Caco-2 (cell line): ENCODE data around the gene NDUFB10. TPM values are rescaled to one million over a fixed set of nuclear protein-coding genes. Genes with fewer than 3 reads are reported as not detected.
"Not testable (repeated sequence)": the region's sequence is repeated elsewhere in the genome, so short reads cannot be mapped to it uniquely, and the experiment has no call there.

ENCODE experiments used
- BruUV-seq: library from RNA; stranded (reverse); fragments of 400-500 nt; replicated peaks from 2 replicates; lab custom pipeline; 2021; lab: Mats Ljungman, UMichigan
- CTCF ChIA-PET: fragments of 300-600 bp; sonication (Branson Sonifier 250); formaldehyde crosslinking; loops from one replicate; lab custom pipeline; 2022; ENCODE audit warnings: antibody characterized with exemption; lab: Charles Lee
- POLR2A ChIA-PET: fragments of 300-600 bp; sonication (Branson Sonifier 250); formaldehyde crosslinking; loops from one replicate; lab custom pipeline; 2022; ENCODE audit warnings: antibody characterized with exemption; lab: Charles Lee
- DNase-seq, 2 experiments: peaks; one replicate each; pipeline versions ENCODE4 v3.0.0 to v3.0.0-alpha.2; 2020 to 2022
- H3K27me3 ChIP-seq: replicated peaks from 2 replicates; pipeline ENCODE4 v1.6.0; 2011; ENCODE audit warnings: low read length; ENCODE audit not compliant: control insufficient read depth, insufficient read depth
- H3K36me3 ChIP-seq: 2 replicates; pipeline ENCODE4 v1.5.1; 2011; ENCODE audit warnings: low read length; ENCODE audit not compliant: control insufficient read depth, insufficient read depth
- H3K4me1 ChIP-seq: fragments of 250-450 bp; sonication (Bioruptor Pico); 2 replicates; pipeline ENCODE4 v1.5.1; 2020; ENCODE audit warnings: mild to moderate bottlenecking
- H3K4me3 ChIP-seq: 2 replicates; pipeline ENCODE4 v1.5.1; 2011; ENCODE audit warnings: low read depth, mild to moderate bottlenecking, control low read depth, low read length
- H3K9me3 ChIP-seq: fragments of 250-450 bp; sonication (Bioruptor Pico); 2 replicates; pipeline ENCODE4 v1.5.1; 2020; ENCODE audit warnings: mild to moderate bottlenecking, moderate library complexity
- H3K27ac Mint-ChIP-seq: one replicate; pipeline ENCODE4 v1.8.0; 2022; ENCODE audit warnings: mixed read lengths; ENCODE audit not compliant: unreplicated experiment
- H3K27me3 Mint-ChIP-seq: one replicate; pipeline ENCODE4 v1.8.0; 2022; ENCODE audit warnings: mixed read lengths; ENCODE audit not compliant: insufficient read depth, unreplicated experiment
- H3K36me3 Mint-ChIP-seq: one replicate; pipeline ENCODE4 v1.8.0; 2022; ENCODE audit warnings: mild to moderate bottlenecking, mixed read lengths; ENCODE audit not compliant: insufficient read depth, unreplicated experiment
- H3K4me1 Mint-ChIP-seq: one replicate; pipeline ENCODE4 v1.8.0; 2022; ENCODE audit warnings: low read depth, mixed read lengths; ENCODE audit not compliant: unreplicated experiment
- H3K4me3 Mint-ChIP-seq: one replicate; pipeline ENCODE4 v1.8.0; 2022; ENCODE audit warnings: mild to moderate bottlenecking, moderate library complexity, mixed read lengths; ENCODE audit not compliant: unreplicated experiment
- H3K9me3 Mint-ChIP-seq: one replicate; pipeline ENCODE4 v1.8.0; 2022; ENCODE audit warnings: mixed read lengths; ENCODE audit not compliant: unreplicated experiment
- intact Hi-C: fragments of 100-400 bp; cut with micrococcal nuclease; formaldehyde crosslinking; loops from one replicate; pipeline ENCODE4 v1.10.0; 2022; ENCODE audit not compliant: unreplicated experiment
- total RNA-seq: library from RNA; stranded (reverse); gene quantifications from 2 replicates; pipeline ENCODE4 v1.2.3, GENCODE V29; 2022
- TF ChIP-seq, protein P1 (sequence below), 2 experiments: fragments of 200-600 bp in 1 of 2; IDR thresholded peaks; 1 replicate in 1 of 2; 2 replicates in 1 of 2; pipeline versions ENCODE4 v1.5.1 to v1.8.0; 2011 to 2022; ENCODE audit warnings: antibody characterized with exemption in 1 of 2, control low read depth in 1 of 2, inconsistent platforms in 1 of 2, low read depth in 1 of 2, low read length in 1 of 2, mild to moderate bottlenecking in 1 of 2, moderate library complexity in 1 of 2; ENCODE audit not compliant: insufficient read depth in 1 of 2, severe bottlenecking in 1 of 2, unreplicated experiment in 1 of 2

Gene NDUFB10
- total RNA-seq, 1 experiment from 2014 or later = 128 TPM

DNA sequence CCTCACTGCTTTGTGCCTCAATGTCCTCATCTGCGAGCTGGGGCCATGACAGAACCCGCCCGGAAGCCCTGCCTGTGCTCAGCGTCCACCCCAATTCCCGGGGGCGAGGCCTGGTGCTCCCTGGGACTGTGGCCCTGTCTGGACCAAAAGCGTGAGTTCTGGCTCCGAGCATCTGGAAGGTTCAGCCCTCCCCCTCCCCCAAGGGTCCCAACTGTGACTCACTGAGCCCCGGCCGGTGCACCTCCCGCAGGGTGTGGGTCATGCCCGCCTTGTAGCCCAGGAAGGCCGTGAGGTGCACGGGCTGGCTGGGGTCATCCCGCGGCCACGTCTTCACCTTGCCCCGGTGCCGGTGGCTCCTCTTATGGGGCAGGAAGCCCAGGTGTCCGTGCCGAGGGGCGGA lies 5.6 kb upstream of the NDUFB10 start:
- no peak overlapping the region for H3K4me3 Mint-ChIP-seq
- BruUV-seq = no TSS peak
- Histone ChIP-seq H3K27me3 (no peaks in the 10 kb centered on the region), H3K4me3 (no peak overlapping the region), H3K9me3 (no peaks in the 10 kb centered on the region), H3K4me1 (no peaks in the 10 kb centered on the region), H3K36me3 (no peaks in the 10 kb centered on the region)
- ChIA-PET CTCF (no interaction called here), POLR2A (no interaction called here)
- no peaks in the 10 kb centered on the region for H3K36me3 Mint-ChIP-seq
- no peaks in the 10 kb centered on the region for H3K9me3 Mint-ChIP-seq
- no peak for DNase-seq
- TF ChIP-seq, protein P1, sequence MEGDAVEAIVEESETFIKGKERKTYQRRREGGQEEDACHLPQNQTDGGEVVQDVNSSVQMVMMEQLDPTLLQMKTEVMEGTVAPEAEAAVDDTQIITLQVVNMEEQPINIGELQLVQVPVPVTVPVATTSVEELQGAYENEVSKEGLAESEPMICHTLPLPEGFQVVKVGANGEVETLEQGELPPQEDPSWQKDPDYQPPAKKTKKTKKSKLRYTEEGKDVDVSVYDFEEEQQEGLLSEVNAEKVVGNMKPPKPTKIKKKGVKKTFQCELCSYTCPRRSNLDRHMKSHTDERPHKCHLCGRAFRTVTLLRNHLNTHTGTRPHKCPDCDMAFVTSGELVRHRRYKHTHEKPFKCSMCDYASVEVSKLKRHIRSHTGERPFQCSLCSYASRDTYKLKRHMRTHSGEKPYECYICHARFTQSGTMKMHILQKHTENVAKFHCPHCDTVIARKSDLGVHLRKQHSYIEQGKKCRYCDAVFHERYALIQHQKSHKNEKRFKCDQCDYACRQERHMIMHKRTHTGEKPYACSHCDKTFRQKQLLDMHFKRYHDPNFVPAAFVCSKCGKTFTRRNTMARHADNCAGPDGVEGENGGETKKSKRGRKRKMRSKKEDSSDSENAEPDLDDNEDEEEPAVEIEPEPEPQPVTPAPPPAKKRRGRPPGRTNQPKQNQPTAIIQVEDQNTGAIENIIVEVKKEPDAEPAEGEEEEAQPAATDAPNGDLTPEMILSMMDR (IDR thresholded peaks at IDR 0.05; ENCODE audit: insufficient read depth in 1 of 2, low read depth in 1 of 2, low read length in 1 of 2, severe bottlenecking in 1 of 2, unreplicated experiment in 1 of 2) = no peak
- no peaks in the 10 kb centered on the region for H3K27me3 Mint-ChIP-seq
- intact Hi-C loops = no loop called here
- no peaks in the 10 kb centered on the region for H3K4me1 Mint-ChIP-seq
- H3K27ac Mint-ChIP-seq = no peak overlapping the region

DNA sequence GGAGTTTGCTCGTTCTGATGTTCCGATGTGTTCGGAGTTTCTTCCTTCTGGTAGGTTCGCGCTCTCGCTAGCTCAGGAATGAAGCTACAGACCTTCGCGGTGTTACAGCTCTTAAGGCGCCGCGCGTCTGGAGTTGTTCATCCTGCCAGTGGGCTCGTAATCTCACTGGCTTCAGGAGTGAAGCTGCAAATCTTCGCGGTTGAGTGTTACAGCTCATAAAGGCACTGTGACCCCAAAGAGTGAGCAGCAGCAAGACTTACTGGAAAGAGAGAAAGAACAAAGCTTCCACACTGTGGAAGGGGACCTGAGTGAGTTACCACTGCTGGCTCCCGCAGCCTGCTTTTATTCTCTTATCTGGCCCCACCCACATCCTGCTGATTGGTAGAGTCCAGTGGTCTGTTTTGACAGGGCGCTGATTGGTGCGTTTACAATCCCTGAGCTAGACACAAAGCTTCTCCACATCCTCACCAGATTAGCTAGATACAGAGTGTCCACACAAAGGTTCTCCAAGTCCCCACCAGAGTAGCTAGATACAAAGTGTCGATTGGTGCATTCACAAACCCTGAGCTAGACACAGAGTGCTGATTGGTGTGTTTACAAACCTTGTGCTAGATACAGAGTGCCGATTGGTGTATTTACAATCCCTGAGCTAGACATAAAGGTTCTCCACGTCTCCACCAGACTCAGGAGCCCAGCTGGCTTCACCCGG lies 1.8 kb upstream of the NDUFB10 start:
- Mint-ChIP-seq H3K36me3 (peaks cover 35% of the 10 kb centered on the region), H3K4me1 (peaks cover 10% of the 10 kb centered on the region)
- CTCF ChIA-PET, BruUV-seq, H3K27ac Mint-ChIP-seq, H3K9me3 ChIP-seq, H3K36me3 ChIP-seq, DNase-seq, intact Hi-C loops, H3K27me3 Mint-ChIP-seq, H3K4me3 Mint-ChIP-seq, H3K27me3 ChIP-seq, H3K4me3 ChIP-seq, H3K4me1 ChIP-seq, H3K9me3 Mint-ChIP-seq: not testable (repeated sequence)
- POLR2A ChIA-PET = interaction anchor here (0.7 kb wide), 1 partner anchor 1615 kb away, joined by 4 read pairs; no protein-coding TSS in a partner anchor

DNA sequence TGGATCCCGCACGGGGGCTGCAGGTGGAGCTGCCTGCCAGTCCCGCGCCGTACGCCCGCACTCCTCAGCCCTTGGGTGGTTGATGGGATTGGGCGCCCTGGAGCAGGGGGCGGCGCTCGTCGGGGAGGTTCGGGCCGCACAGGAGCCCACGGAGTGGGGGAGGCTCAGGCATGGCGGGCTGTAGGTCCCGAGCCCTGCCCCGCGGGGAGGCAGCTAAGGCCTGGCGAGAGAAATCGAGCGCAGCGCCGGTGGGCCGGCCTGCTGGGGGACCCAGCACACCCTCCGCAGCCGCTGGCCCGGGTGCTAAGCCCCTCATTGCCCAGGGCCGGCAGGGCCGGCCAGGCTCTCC lies 1.2 kb upstream of the NDUFB10 start:
- H3K27me3 ChIP-seq, H3K9me3 Mint-ChIP-seq, H3K4me3 Mint-ChIP-seq, H3K9me3 ChIP-seq, H3K4me3 ChIP-seq, DNase-seq, BruUV-seq, H3K27me3 Mint-ChIP-seq, H3K27ac Mint-ChIP-seq, intact Hi-C loops, H3K36me3 ChIP-seq: not testable (repeated sequence)
- H3K4me1 Mint-ChIP-seq = peaks cover 14% of the 10 kb centered on the region
- peaks cover 41% of the 10 kb centered on the region for H3K36me3 Mint-ChIP-seq
- peaks cover 14% of the 10 kb centered on the region for H3K4me1 ChIP-seq
- ChIA-PET POLR2A (interaction anchor here (0.7 kb wide), 1 partner anchor 1616 kb away, joined by 4 read pairs; no protein-coding TSS in a partner anchor), CTCF (interaction anchor here (1.2 kb wide), 1 partner anchor 17 kb away, joined by 3 read pairs; no protein-coding TSS in a partner anchor)

DNA sequence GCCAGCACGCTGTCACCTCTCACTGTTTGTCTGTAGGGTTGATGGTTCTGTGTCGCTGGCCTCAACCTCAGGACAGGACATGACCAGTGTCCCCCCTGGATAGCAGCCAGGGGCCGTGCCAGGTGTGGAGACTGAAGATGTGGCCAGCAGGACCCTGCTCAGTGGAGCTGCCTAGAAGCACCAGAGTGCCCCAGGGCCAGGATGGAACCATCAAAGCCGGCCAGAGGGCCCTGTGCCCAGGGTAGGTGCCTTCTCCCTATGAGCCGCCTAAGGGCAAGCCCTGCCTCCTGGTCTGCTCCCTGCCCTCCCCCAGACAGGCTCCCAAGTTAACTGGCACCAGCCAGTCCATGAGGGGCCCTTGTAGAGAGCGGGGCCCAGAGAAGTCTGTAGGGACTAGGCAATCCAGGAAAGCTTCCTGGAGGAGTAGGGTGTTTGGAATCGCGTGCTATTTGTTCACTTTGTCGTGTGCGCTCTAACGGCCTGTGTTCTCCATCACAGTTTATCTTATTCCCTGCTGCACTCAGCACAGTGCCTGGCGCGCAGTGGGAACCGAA lies 546 bp upstream of the NDUFB10 start:
- Mint-ChIP-seq H3K36me3 (peaks cover 47% of the 10 kb centered on the region), H3K9me3 (no peaks in the 10 kb centered on the region), H3K4me1 (peaks cover 21% of the 10 kb centered on the region), H3K27ac (no peak overlapping the region), H3K27me3 (no peaks in the 10 kb centered on the region), H3K4me3 (peak overlapping the region; percentile 89)
- Histone ChIP-seq H3K27me3 (no peaks in the 10 kb centered on the region), H3K4me1 (peaks cover 17% of the 10 kb centered on the region), H3K9me3 (no peaks in the 10 kb centered on the region), H3K4me3 (no peak overlapping the region), H3K36me3 (peaks cover 6% of the 10 kb centered on the region)
- POLR2A ChIA-PET = no interaction called here
- TF ChIP-seq, protein P1 (IDR thresholded peaks at IDR 0.05; ENCODE audit: insufficient read depth in 1 of 2, low read depth in 1 of 2, low read length in 1 of 2, severe bottlenecking in 1 of 2, unreplicated experiment in 1 of 2) = no peak
- intact Hi-C loops = no loop called here
- BruUV-seq = no TSS peak
- CTCF ChIA-PET = interaction anchor here (1.2 kb wide), 1 partner anchor 18 kb away, joined by 3 read pairs; no protein-coding TSS in a partner anchor
- no peak for DNase-seq
